Activated T-cell treated with anti-CD3 and anti-CD28 coated beads, Interleukin-2, amount 50 U/mL, for 4 hours (primary cell): Measurements from ENCODE around the gene MTMR12. TPM values are rescaled to one million over a fixed set of nuclear protein-coding genes. Genes with fewer than 3 reads are reported as not detected.
"Not testable (repeated sequence)": the region's sequence is repeated elsewhere in the genome, so short reads cannot be mapped to it uniquely, and the experiment has no call there.

Experiments used
- ATAC-seq, 2 donors: fragments of 200-7000 bp; cut with Tn5 transposase; one replicate each; pipeline ENCODE4 v1.10.0; 2021
- DNase-seq: peaks from one replicate; pipeline ENCODE4 v3.0.0-alpha.2; 2020
- H3K27me3 Mint-ChIP-seq: one replicate; pipeline ENCODE4 v1.8.0; 2021; ENCODE audit warnings: low read depth, mixed read lengths
- H3K36me3 Mint-ChIP-seq: one replicate; pipeline ENCODE4 v1.8.0; 2022; ENCODE audit warnings: mixed read lengths; ENCODE audit not compliant: insufficient read depth
- H3K4me1 Mint-ChIP-seq: one replicate; pipeline ENCODE4 v1.8.0; 2021; ENCODE audit warnings: low read depth, mixed read lengths
- H3K4me3 Mint-ChIP-seq: one replicate; pipeline ENCODE4 v1.8.0; 2021; ENCODE audit warnings: mild to moderate bottlenecking, moderate library complexity, mixed read lengths
- H3K9me3 Mint-ChIP-seq: one replicate; pipeline ENCODE4 v1.8.0; 2021; ENCODE audit warnings: mixed read lengths
- total RNA-seq, 3 donors: library from RNA; stranded (reverse); gene quantifications; one replicate each; pipeline ENCODE4 v1.2.1, GENCODE V29; 2021

The MTMR12 gene
- total RNA-seq, 3 donors from 2014 or later, result 19.9 to 23.9 (median 22.8) TPM

DNA sequence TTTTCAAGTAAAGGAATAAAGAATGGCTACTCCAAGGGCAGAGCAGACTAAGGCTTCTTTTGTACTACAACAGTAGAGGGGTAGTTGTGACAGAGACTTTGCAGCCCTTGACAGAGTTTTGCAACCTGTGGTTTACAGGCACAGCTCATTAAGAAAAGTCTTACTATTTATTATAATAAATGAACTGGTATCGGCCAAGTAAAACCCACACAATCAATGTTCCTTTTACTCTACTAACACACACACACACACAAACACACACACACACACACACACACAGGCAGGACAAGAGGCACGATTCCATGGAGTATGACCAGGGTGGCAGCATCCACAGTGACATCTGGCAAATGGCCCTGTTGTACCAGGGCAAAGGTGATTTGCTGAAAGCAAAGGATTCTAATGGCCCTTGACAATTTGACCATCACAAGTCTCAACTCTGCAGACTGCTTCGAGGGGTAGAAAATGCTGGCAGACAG is 79.5 kb downstream of the MTMR12 start:
- Mint-ChIP-seq H3K36me3 (peaks cover 31% of the 10 kb centered on the region), H3K27me3 (no peaks in the 10 kb centered on the region), H3K4me1 (peaks cover 9% of the 10 kb centered on the region), H3K9me3 (no peaks in the 10 kb centered on the region), H3K4me3 (no peak overlapping the region)
- no peak for DNase-seq
- no peak for ATAC-seq

DNA sequence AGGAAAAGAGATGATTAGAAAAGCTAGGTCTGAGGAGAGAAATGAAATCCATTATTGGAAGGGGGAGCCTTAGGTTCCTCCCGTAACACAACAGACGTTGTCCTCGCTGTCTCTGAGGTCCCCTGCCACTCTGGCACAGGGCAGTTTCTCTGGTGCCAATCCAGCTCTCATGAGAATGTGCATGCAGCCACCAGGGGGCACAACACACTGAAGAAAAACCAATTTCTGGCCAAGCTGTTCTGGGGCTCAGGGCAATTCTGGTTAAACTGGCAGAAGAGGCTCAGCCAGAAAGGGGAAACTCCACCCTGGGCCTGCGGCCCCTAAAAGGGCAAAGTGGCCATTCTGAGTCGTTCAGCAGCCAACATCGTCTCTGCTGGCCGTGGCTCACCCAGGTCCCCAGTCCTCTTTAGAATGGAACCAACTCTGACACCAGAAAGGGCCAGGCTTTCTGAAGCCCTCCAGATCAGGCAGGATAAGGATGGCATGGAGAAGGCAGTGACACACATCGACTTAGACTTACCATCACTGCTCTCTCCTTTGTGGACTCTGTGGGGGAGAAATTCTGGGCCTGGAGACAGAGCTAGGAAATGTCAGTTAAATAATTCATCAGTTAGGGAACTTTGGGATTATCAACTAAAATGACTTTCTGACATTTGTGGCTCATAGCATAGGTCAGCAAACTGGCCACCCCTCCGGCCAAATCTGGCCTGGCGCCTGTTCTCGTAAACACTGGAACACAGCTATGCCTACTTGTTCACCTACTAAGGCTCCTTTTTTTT is 80.1 kb downstream of the MTMR12 start:
- peak; percentile 83 to 90 for ATAC-seq
- H3K4me3 Mint-ChIP-seq, result no peak overlapping the region
- H3K36me3 Mint-ChIP-seq, result peaks cover 31% of the 10 kb centered on the region
- peak; percentile 68 for DNase-seq
- H3K9me3 Mint-ChIP-seq, result no peaks in the 10 kb centered on the region
- H3K4me1 Mint-ChIP-seq, result peaks cover 9% of the 10 kb centered on the region
- H3K27me3 Mint-ChIP-seq, result no peaks in the 10 kb centered on the region

DNA sequence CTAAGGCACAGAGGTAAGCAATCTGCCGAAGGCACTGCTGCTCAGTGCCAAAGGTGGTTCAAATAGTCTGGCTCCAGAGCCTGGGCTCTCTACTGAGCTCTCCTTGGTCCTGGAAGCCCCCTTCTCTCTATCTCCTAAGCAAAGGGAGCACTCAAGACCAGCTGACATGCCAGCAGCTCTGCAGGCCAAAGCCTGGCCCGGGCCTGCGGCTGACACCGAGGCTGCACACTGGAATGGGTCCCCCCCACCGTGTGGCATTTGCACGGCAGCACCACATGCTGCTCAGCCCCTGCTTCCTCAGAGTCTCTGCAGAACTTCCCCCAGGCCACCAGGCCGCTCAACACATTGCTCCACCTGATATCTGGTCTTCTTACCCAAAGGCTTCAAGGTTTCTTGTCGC is 80.8 kb downstream of the MTMR12 start:
- Mint-ChIP-seq H3K4me3 (no peak overlapping the region), H3K36me3 (peaks cover 28% of the 10 kb centered on the region), H3K27me3 (no peaks in the 10 kb centered on the region), H3K9me3 (no peaks in the 10 kb centered on the region), H3K4me1 (peaks cover 9% of the 10 kb centered on the region)
- no peak for DNase-seq
- no peak for ATAC-seq

DNA sequence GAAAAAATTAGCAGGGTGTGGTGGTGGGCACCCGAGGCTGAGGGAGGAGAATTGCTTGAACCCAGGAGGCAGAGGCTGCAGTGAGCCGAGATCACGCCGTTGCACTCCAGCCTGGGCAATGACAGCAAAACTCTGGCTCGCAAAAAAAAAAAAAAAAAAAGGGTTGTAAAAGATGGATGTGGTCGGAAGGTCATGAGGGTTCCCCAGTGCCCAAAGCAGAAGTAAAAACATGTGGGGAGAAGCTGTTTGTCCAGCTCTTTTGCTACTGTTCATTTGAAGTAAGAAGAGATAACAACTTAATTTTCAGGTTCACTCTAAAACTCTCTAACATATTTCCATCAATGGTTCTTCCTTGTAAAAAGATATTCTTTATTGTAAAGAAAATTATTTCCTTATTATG is 81.5 kb downstream of the MTMR12 start:
- no peak for ATAC-seq
- Mint-ChIP-seq H3K36me3 (peaks cover 28% of the 10 kb centered on the region), H3K4me3 (no peak overlapping the region), H3K9me3 (no peaks in the 10 kb centered on the region), H3K27me3 (no peaks in the 10 kb centered on the region), H3K4me1 (peaks cover 9% of the 10 kb centered on the region)
- no peak for DNase-seq

DNA sequence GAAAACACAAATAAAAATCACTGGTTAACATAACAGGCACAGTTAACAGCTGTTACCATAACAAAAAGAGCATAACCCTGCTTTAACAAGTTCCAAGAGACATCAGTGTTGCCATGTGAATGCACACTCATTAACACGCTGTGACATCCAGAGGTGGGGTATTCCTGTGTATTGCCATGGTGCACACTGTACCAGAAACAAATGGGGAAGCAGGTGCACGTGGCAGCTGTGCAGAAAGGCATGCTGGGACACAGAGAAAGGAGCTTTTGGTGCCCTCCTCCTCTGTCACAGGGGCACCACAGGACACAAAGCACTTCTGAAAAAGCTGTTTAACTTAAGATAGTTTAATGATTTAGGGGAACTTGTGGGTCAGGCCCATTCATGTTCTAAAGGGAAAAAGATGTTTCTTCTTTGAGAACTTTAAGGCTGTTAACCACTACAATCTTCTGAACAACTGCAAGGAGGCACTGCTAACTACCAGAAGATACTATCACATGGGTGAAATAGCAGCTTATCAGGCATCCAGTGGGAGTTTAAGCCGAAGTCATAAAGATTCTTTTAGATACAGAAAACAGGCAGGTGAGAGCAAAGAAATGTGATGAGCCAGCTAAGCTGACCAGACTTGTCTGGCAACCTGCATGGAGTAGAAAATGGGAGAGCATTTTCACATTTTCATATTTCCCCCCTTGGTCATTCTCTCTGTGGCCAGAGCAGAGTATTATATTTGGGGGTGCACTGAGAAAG is 82.2 kb downstream of the MTMR12 start:
- Mint-ChIP-seq H3K4me3 (no peak overlapping the region), H3K36me3 (peaks cover 28% of the 10 kb centered on the region), H3K27me3 (no peaks in the 10 kb centered on the region), H3K4me1 (peaks cover 9% of the 10 kb centered on the region), H3K9me3 (no peaks in the 10 kb centered on the region)
- ATAC-seq (peak in 1 of 2 donors; percentile 31), DNase-seq (no peak)

DNA sequence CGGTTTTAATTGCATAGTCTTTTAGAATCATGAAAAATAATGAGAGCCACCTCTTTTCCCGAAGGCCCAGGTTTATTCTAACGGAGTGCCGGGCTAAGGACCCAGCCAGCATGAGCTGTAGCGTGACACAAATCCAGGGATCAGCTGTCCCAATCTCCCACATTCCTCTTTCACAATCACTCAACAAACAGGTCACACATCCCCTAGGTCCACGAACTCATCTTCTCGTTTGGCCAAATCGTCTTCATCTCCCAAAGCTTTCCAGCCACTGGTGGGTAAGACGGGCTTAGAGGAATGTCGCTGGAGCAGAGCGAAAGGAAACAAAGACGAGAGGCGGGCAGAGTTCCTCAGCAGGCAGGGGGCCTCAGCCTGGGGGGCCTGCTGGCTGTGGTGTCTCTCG is 83.2 kb downstream of the MTMR12 start:
- no peaks in the 10 kb centered on the region for H3K27me3 Mint-ChIP-seq
- H3K4me3 Mint-ChIP-seq, result no peak overlapping the region
- ATAC-seq (no peak), DNase-seq (no peak)
- peaks cover 9% of the 10 kb centered on the region for H3K4me1 Mint-ChIP-seq
- H3K9me3 Mint-ChIP-seq, result no peaks in the 10 kb centered on the region
- peaks cover 25% of the 10 kb centered on the region for H3K36me3 Mint-ChIP-seq

DNA sequence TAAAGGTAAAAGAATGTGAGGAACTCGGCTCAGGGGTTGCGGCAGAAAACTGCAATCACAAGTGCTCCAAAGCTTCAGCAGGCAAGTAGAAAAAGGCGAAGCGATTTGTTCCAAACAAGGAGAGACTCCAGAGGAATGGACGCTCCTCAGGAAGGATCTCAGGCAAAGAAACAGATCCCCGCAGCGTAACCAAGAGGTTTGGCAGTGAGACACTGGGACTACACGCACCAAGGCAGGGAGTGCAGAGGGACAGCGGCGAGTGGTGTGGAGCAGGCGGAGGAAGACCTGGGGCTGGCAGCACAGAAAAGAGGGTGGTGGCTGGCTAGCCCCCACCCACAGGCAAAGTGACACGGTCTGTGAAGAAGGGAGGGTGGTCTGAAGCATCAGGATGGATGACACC is 83.9 kb downstream of the MTMR12 start:
- H3K4me3 Mint-ChIP-seq, result no peak overlapping the region
- peaks cover 9% of the 10 kb centered on the region for H3K4me1 Mint-ChIP-seq
- DNase-seq, result no peak

DNA sequence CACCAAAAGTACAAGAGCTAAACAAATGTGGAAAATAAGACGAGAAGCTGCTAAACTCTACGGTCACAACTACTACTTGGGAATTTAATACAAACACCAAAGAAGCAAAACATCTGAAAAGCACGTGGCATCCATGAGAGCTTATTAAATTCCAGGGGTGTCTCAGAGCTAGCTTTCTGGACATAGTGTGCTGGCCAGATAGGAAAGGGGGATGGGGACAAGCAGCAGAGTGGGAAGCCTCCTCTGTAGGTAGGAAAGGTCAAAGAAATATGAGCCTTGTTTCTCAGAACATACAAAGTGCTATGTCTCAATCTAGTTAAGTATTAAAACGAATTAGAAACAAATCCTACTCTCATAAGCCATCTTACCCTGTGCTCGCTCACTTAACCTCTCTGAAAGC is 87.3 kb downstream of the MTMR12 start:
- peaks cover 12% of the 10 kb centered on the region for H3K36me3 Mint-ChIP-seq
- H3K27me3 Mint-ChIP-seq, result no peaks in the 10 kb centered on the region
- no peak for ATAC-seq
- no peaks in the 10 kb centered on the region for H3K9me3 Mint-ChIP-seq
- peaks cover 2% of the 10 kb centered on the region for H3K4me1 Mint-ChIP-seq
- H3K4me3 Mint-ChIP-seq, result no peak overlapping the region
- DNase-seq, result no peak

More for the DNA sequence above, 83.9 kb downstream of the MTMR12 start:
- ATAC-seq, result no peak
- no peaks in the 10 kb centered on the region for H3K9me3 Mint-ChIP-seq
- peaks cover 21% of the 10 kb centered on the region for H3K36me3 Mint-ChIP-seq
- no peaks in the 10 kb centered on the region for H3K27me3 Mint-ChIP-seq

DNA sequence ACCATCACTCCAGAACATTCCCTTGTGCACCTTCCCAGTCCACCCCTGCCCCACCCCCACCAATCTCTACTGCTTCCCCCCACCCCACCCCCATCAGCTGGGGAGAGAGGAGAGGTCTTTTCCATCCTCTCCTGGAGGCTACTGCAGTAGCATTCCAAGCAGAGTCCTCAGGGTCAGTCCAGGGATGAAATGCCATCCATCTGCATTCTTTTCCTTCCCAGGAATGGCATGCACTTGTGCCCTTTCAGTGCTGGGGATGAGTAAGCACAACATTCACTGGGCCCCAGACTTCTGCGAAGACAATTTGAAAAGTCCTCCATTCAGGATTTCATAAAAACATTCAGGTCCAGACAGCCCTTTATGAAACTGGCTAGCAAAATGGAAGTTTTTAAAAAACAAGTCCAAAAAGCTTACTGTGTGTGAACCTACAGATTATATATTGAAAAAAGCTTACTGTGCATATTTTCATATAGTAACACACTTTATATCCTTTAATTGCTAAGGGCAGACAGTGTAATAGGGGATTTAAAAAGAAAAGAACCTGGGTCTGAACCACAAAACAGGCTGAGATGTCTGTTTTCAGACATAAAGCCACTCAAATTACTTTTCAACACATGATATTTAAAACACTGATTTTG is 88.6 kb downstream of the MTMR12 start:
- ATAC-seq (no peak), DNase-seq (no peak)
- Mint-ChIP-seq H3K4me1 (peaks cover 2% of the 10 kb centered on the region), H3K9me3 (no peaks in the 10 kb centered on the region), H3K27me3 (no peaks in the 10 kb centered on the region), H3K4me3 (no peak overlapping the region), H3K36me3 (peaks cover 8% of the 10 kb centered on the region)

DNA sequence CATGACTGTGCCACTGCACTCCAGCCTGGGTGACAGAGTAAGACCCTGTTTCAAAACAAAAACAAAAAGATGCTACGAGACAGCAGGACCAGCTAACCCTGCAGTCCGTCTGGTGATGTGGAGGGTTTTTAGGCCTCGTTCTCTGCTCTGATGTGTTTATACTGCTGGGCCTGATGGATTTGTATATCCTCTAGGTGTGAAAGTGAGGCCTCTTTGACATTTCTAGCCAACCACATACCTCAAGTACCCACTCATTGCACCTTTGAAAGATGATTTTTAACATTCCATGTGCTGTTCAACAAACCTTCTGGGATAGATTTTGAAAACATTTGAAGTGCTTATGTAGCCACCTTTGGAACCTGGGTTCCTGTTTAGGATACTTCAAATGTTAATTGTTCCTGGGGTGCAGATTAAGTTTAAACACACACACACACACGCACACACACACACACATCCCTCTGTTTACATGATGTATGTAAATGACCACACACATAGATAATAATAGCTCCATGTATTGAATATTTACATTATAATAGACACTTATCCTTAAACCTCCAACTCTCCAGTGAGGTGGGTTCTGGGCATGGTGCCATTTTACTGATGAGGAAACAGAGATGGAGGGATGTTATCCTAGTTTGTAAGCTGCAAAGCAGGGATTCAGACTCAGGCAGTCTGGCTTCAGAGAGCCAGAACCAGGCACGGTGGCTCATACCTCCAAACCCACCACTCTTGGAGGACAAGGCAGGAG is 89.8 kb downstream of the MTMR12 start:
- Mint-ChIP-seq H3K4me3 (no peak overlapping the region), H3K4me1 (no peaks in the 10 kb centered on the region), H3K36me3 (peaks cover 2% of the 10 kb centered on the region), H3K27me3 (no peaks in the 10 kb centered on the region), H3K9me3 (no peaks in the 10 kb centered on the region)
- ATAC-seq (no peak), DNase-seq (no peak)

DNA sequence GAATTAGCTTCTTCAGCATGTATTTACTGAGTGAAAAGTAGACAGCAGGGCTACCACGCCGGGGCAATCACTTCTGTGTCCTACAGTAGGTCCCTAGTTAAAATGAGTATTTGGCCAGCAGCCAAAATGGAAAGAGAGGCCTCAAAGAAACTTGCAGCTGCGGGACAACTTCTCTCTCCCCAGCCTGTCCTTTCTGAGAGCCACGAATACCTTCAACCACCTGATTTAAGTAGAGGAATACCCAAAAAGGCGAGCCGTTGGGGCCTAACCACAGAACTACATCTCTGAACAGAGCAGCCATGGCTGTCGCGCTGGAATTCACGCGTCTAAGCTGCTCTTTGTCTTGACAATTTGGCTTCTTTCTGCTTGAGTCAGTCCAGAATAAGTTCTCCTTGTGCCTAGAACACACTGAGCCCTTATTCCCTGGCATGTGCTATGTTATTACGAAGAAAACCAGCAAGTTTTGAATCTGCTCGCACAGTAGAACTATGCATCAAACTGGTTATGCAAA is 94.8 kb downstream of the MTMR12 start:
- Mint-ChIP-seq H3K36me3 (no peaks in the 10 kb centered on the region), H3K4me3 (no peak overlapping the region), H3K9me3 (no peaks in the 10 kb centered on the region), H3K4me1 (no peaks in the 10 kb centered on the region), H3K27me3 (no peaks in the 10 kb centered on the region)
- no peak for DNase-seq
- ATAC-seq, result no peak

DNA sequence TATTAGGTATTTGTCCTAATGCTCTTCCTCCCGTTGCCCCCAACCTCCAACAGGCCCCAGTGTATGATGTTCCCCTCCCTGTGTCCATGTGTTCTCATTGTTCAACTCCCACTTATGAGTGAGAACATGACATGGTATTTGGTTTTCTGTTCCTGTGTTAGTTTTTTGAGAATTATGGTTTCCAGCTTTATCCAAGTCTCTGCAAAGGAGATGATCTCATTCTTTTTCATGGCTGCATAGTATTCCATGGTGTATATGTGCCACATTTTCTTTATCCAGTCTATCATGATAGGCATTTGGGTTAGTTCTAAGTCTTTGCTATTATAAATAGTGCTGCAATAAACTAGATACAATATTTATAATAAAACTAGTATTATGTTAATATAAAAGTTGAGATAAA is 98.4 kb downstream of the MTMR12 start:
- ATAC-seq, H3K36me3 Mint-ChIP-seq, H3K4me1 Mint-ChIP-seq, H3K27me3 Mint-ChIP-seq, DNase-seq, H3K4me3 Mint-ChIP-seq, H3K9me3 Mint-ChIP-seq: not testable (repeated sequence)

DNA sequence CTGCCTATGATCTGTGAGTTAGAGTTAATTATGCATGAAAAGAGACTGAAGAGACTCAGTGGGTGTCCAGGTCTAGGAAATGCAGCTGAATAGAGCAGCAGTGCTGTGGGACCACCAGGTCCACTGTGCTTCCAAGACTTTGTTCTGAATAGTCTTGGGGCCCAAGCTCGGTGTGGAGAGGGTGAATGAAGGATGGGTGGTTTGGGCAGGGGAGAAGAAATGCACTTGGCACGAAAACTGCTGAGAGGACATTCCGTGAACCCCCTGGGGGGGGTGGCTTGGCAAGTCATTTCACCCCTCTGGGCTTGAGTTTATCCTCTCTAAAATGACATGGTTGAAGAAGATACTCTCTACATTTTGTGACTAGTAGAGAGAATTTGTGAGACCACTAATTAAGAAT is 102.6 kb downstream of the MTMR12 start:
- Mint-ChIP-seq H3K4me1 (peaks cover 12% of the 10 kb centered on the region), H3K36me3 (no peaks in the 10 kb centered on the region), H3K27me3 (no peaks in the 10 kb centered on the region), H3K4me3 (no peak overlapping the region), H3K9me3 (no peaks in the 10 kb centered on the region)
- ATAC-seq (no peak), DNase-seq (no peak)

DNA sequence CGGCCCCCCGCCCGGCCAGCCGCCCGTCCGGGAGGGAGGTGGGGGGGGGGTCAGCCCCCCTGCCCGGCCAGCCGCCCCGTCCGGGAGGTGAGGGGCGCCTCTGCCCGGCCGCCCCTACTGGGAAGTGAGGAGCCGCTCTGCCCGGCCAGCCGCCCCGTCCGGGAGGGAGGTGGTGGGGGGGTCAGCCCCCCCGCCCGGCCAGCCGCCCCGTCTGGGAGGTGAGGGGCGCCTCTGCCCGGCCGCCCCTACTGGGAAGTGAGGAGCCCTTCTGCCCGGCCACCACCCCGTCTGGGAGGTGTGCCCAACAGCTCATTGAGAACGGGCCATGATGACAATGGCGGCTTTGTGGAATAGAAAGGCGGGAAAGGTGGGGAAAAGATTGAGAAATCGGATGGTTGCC is 103.9 kb downstream of the MTMR12 start:
- H3K36me3 Mint-ChIP-seq, ATAC-seq, DNase-seq, H3K4me3 Mint-ChIP-seq, H3K9me3 Mint-ChIP-seq, H3K27me3 Mint-ChIP-seq: not testable (repeated sequence)
- peaks cover 12% of the 10 kb centered on the region for H3K4me1 Mint-ChIP-seq
